A673 (cell line): Measurements from ENCODE around the gene RGPD3. TPM values are rescaled to one million over a fixed set of nuclear protein-coding genes. Genes with fewer than 3 reads are reported as not detected.
"Not testable (repeated sequence)": the region's sequence is repeated elsewhere in the genome, so short reads cannot be mapped to it uniquely, and the experiment has no call there.

Experiments used
- BruUV-seq: library from RNA; stranded (reverse); fragments of 400-500 nt; replicated peaks from 2 replicates; lab custom pipeline; 2021; lab: Mats Ljungman, UMichigan
- CTCF ChIA-PET: fragments of 300-600 bp; sonication (Branson Sonifier 250); formaldehyde crosslinking; loops from one replicate; lab custom pipeline; 2022; ENCODE audit warnings: antibody characterized with exemption; lab: Charles Lee
- POLR2A ChIA-PET: fragments of 300-600 bp; sonication (Branson Sonifier 250); formaldehyde crosslinking; loops from one replicate; lab custom pipeline; 2022; ENCODE audit warnings: antibody characterized with exemption; ENCODE audit not compliant: low non-redundant PET; lab: Charles Lee
- DNase-seq: peaks from one replicate; pipeline ENCODE4 v3.0.0-alpha.2; 2015; ENCODE audit warnings: low spot score
- H3K27ac ChIP-seq: fragments of 200-600 bp; sonication (generic); 2 replicates; pipeline ENCODE4 v1.5.1; 2016; ENCODE audit warnings: mixed run types, low read depth, mild to moderate bottlenecking, mixed read lengths, antibody characterized with exemption, low read length; ENCODE audit not compliant: poor library complexity, severe bottlenecking
- H3K27me3 ChIP-seq: fragments of 200-600 bp; sonication (generic); replicated peaks from 2 replicates; pipeline ENCODE4 v1.6.1; 2017; ENCODE audit warnings: mixed run types, low read depth, mild to moderate bottlenecking, mixed read lengths, antibody characterized with exemption, low read length; ENCODE audit not compliant: insufficient read depth, poor library complexity
- H3K36me3 ChIP-seq: fragments of 200-600 bp; sonication (generic); 2 replicates; pipeline ENCODE4 v1.6.1; 2016; ENCODE audit warnings: mixed run types, mild to moderate bottlenecking, mixed read lengths, antibody characterized with exemption, low read length; ENCODE audit not compliant: insufficient read depth, poor library complexity, severe bottlenecking
- H3K4me1 ChIP-seq: fragments of 200-600 bp; sonication (generic); 2 replicates; pipeline ENCODE4 v1.6.1; 2017; ENCODE audit warnings: mixed run types, mild to moderate bottlenecking, mixed read lengths, antibody characterized with exemption, low read length; ENCODE audit not compliant: insufficient read depth, poor library complexity, severe bottlenecking
- H3K4me3 ChIP-seq: fragments of 200-600 bp; sonication (generic); 2 replicates; pipeline ENCODE4 v1.5.1; 2016; ENCODE audit warnings: low read depth, mixed run types, mild to moderate bottlenecking, mixed read lengths, low read length; ENCODE audit not compliant: poor library complexity, severe bottlenecking
- H3K9me3 ChIP-seq: fragments of 200-600 bp; sonication (generic); 2 replicates; pipeline ENCODE4 v1.6.1; 2016; ENCODE audit warnings: mixed run types, low read depth, mild to moderate bottlenecking, mixed read lengths, antibody characterized with exemption, low read length; ENCODE audit not compliant: poor library complexity, severe bottlenecking
- intact Hi-C: fragments of 100-400 bp; cut with micrococcal nuclease; formaldehyde crosslinking; loops from one replicate; pipeline ENCODE4 v1.10.0; 2022; ENCODE audit not compliant: unreplicated experiment
- total RNA-seq: library from RNA; stranded (reverse); gene quantifications from 2 replicates; pipeline ENCODE4 v1.2.3, GENCODE V29; 2021

RGPD3 gene
- total RNA-seq, 1 experiment from 2014 or later: 0.30 TPM

- DNase-seq, BruUV-seq, H3K9me3 ChIP-seq, H3K4me3 ChIP-seq, H3K27ac ChIP-seq, POLR2A ChIA-PET, H3K4me1 ChIP-seq, H3K27me3 ChIP-seq, intact Hi-C loops, CTCF ChIA-PET, H3K36me3 ChIP-seq: not testable (repeated sequence)
These were observed 77.5 kb downstream of the RGPD3 start for GRCh38 chr2:106390680-106391079.

GRCh38 chr2:106388814-106389410 lies 79.3 kb downstream of the RGPD3 start:
- H3K4me1 ChIP-seq, CTCF ChIA-PET, H3K9me3 ChIP-seq, H3K36me3 ChIP-seq, H3K4me3 ChIP-seq, POLR2A ChIA-PET, intact Hi-C loops, H3K27ac ChIP-seq, DNase-seq, BruUV-seq, H3K27me3 ChIP-seq: not testable (repeated sequence)

- H3K9me3 ChIP-seq, POLR2A ChIA-PET, H3K27ac ChIP-seq, H3K36me3 ChIP-seq, H3K4me1 ChIP-seq, DNase-seq, intact Hi-C loops, BruUV-seq, H3K27me3 ChIP-seq, CTCF ChIA-PET, H3K4me3 ChIP-seq: not testable (repeated sequence)
These were observed 83.7 kb downstream of the RGPD3 start for GRCh38 chr2:106384548-106384947.

GRCh38 chr2:106381867-106382266 lies 86.3 kb downstream of the RGPD3 start:
- H3K27me3 ChIP-seq, intact Hi-C loops, H3K4me1 ChIP-seq, H3K9me3 ChIP-seq, H3K4me3 ChIP-seq, CTCF ChIA-PET, POLR2A ChIA-PET, H3K27ac ChIP-seq, DNase-seq, BruUV-seq, H3K36me3 ChIP-seq: not testable (repeated sequence)

- H3K27ac ChIP-seq, H3K9me3 ChIP-seq, H3K4me3 ChIP-seq, BruUV-seq, CTCF ChIA-PET, POLR2A ChIA-PET, H3K4me1 ChIP-seq, H3K36me3 ChIP-seq, DNase-seq, intact Hi-C loops, H3K27me3 ChIP-seq: not testable (repeated sequence)
These were observed 88.6 kb downstream of the RGPD3 start for GRCh38 chr2:106379567-106379966.

GRCh38 chr2:106369182-106369581 lies 99.0 kb downstream of the RGPD3 start:
- H3K9me3 ChIP-seq, CTCF ChIA-PET, POLR2A ChIA-PET, BruUV-seq, H3K36me3 ChIP-seq, H3K27me3 ChIP-seq, H3K27ac ChIP-seq, DNase-seq, H3K4me1 ChIP-seq, H3K4me3 ChIP-seq, intact Hi-C loops: not testable (repeated sequence)
